GM18505 (cell line): ENCODE measurements around the gene EML2.
"Not testable (repeated sequence)": the region's sequence is repeated elsewhere in the genome, so short reads cannot be mapped to it uniquely, and the experiment has no call there.

Experiments used
- ATAC-seq: cut with Tn5 transposase; IDR thresholded peaks from one replicate; pipeline ENCODE4 v1.9.1; 2021; ENCODE audit not compliant: unreplicated experiment
- POLR2A ChIP-seq: IDR thresholded peaks from 4 replicates; pipeline ENCODE4 v1.6.1; 2011; ENCODE audit warnings: borderline replicate concordance; ENCODE audit not compliant: insufficient read depth, insufficient read length; ENCODE audit errors: extremely low read depth

The EML2 gene

GRCh38 chr19:45643024-45643926 is 4.1 kb upstream of the EML2 start:
- TF ChIP-seq POLR2A = no peak
- no peak for ATAC-seq

- peak; percentile 36 for ATAC-seq
Measured at GRCh38 chr19:45641274-45642105, 2.3 kb upstream of the EML2 start.

GRCh38 chr19:45640849-45641273 is 1.7 kb upstream of the EML2 start:
- TF ChIP-seq POLR2A = no peak
- no peak for ATAC-seq

More at GRCh38 chr19:45641274-45642105, 2.3 kb upstream of the EML2 start:
- TF ChIP-seq POLR2A = peak; percentile 63

- no peak for TF ChIP-seq POLR2A
- no peak for ATAC-seq
Measured at GRCh38 chr19:45637890-45638667, 1.1 kb downstream of the EML2 start.

- ATAC-seq = no peak
- TF ChIP-seq POLR2A = no peak
Measured at GRCh38 chr19:45636902-45637301, 2.3 kb downstream of the EML2 start.

GRCh38 chr19:45636275-45636674 is 2.9 kb downstream of the EML2 start:
- no peak for TF ChIP-seq POLR2A
- ATAC-seq = no peak

- no peak for TF ChIP-seq POLR2A
- no peak for ATAC-seq
Measured at GRCh38 chr19:45632468-45633196, 6.6 kb downstream of the EML2 start.

GRCh38 chr19:45630463-45630862 is 8.7 kb downstream of the EML2 start:
- ATAC-seq = no peak
- no peak for TF ChIP-seq POLR2A

GRCh38 chr19:45629704-45630103 is 9.5 kb downstream of the EML2 start:
- no peak for ATAC-seq
- no peak for TF ChIP-seq POLR2A

- ATAC-seq = not testable (repeated sequence)
Measured at GRCh38 chr19:45628219-45628618, 11.0 kb downstream of the EML2 start.

- TF ChIP-seq POLR2A = no peak
- ATAC-seq = no peak
Measured at GRCh38 chr19:45623984-45624383, 15.2 kb downstream of the EML2 start.

GRCh38 chr19:45621976-45622503 is 17.2 kb downstream of the EML2 start:
- TF ChIP-seq POLR2A = no peak

More at GRCh38 chr19:45621976-45622503, 17.2 kb downstream of the EML2 start:
- ATAC-seq = no peak
